ENCODE results near the gene PLIN4. TPM values are rescaled to one million over a fixed set of nuclear protein-coding genes. Genes with fewer than 3 reads are reported as not detected.

Gene PLIN4
- total and polyA plus RNA-seq, 2 donors (not counting 3 experiments of a cell fraction or from before 2014, with no cell fraction given) = 0.01 TPM; not detected in 1

GRCh38 chr19:4454747-4455718 is 63.3 kb downstream of the PLIN4 start:
- FAIRE-seq (no peak), DNase-seq (ENCODE audit: low read depth, low spot score) (no peak)
- no peaks in the 10 kb centered on the region for H3K9me3 ChIP-seq (replicated peaks; ENCODE audit: control insufficient read depth, insufficient read depth, low read length)
- H4K20me1 ChIP-seq (replicated peaks; ENCODE audit: control insufficient read depth, extremely low read depth, insufficient read depth, low read length) = no peaks in the 10 kb centered on the region
- H2AFZ ChIP-seq (ENCODE audit: low read depth, low read length) = no peak overlapping the region
- H3K9ac ChIP-seq (replicated peaks; ENCODE audit: extremely low read depth, insufficient read depth, low read length) = no peak overlapping the region
- no TSS peak for BruUV-seq (replicated peaks)
- dilution Hi-C loops (cut with MboI; ENCODE audit: extremely low pct_ligation_motif_present, low sequenced_read_pairs) (no loop called here), intact Hi-C loops (cut with micrococcal nuclease) (no loop called here)
- no peaks in the 10 kb centered on the region for H3K27me3 ChIP-seq (ENCODE audit: control insufficient read depth in 2 of 2, insufficient read depth in 2 of 2, low read length in 2 of 2)
- CTCF ChIA-PET = interaction anchor here (0.5 to 1.8 kb wide), 4 partner anchors 19 to 976 kb away, joined by 3 to 5 read pairs (median 4); no protein-coding TSS in a partner anchor
- peaks cover 22% of the 10 kb centered on the region for H3K79me2 ChIP-seq (ENCODE audit: control insufficient read depth, insufficient read depth, low read length)
- peaks cover 5 to 19% of the 10 kb centered on the region in 2 experiments for H3K36me3 ChIP-seq (ENCODE audit: control insufficient read depth in 2 of 2, extremely low read depth in 1 of 2, insufficient read depth in 2 of 2, low read length in 2 of 2)
- H3K9me1 ChIP-seq (replicated peaks; ENCODE audit: control insufficient read depth, extremely low read depth, insufficient read depth, low read length) = no peaks in the 10 kb centered on the region
- no peak overlapping the region for H3K27ac ChIP-seq (ENCODE audit: insufficient read depth, low read depth, low read length)
- peaks cover 14% of the 10 kb centered on the region for H3K4me1 ChIP-seq (ENCODE audit: control insufficient read depth, extremely low read depth, insufficient read depth, low read length)
- TF ChIP-seq GATA2 (IDR thresholded peaks at IDR 0.05; ENCODE audit: insufficient read depth, insufficient read length, low read depth, low read length) (no peak), FOS (IDR thresholded peaks at IDR 0.05; ENCODE audit: borderline replicate concordance, insufficient read depth, low read length) (no peak), POLR2A (IDR thresholded peaks at IDR 0.05; ENCODE audit: low read depth, low read length) (no peak), POLR2AphosphoS5 (IDR thresholded peaks at IDR 0.05; ENCODE audit: insufficient read depth, low read depth, low read length) (no peak)
- TF ChIP-seq, protein P1, sequence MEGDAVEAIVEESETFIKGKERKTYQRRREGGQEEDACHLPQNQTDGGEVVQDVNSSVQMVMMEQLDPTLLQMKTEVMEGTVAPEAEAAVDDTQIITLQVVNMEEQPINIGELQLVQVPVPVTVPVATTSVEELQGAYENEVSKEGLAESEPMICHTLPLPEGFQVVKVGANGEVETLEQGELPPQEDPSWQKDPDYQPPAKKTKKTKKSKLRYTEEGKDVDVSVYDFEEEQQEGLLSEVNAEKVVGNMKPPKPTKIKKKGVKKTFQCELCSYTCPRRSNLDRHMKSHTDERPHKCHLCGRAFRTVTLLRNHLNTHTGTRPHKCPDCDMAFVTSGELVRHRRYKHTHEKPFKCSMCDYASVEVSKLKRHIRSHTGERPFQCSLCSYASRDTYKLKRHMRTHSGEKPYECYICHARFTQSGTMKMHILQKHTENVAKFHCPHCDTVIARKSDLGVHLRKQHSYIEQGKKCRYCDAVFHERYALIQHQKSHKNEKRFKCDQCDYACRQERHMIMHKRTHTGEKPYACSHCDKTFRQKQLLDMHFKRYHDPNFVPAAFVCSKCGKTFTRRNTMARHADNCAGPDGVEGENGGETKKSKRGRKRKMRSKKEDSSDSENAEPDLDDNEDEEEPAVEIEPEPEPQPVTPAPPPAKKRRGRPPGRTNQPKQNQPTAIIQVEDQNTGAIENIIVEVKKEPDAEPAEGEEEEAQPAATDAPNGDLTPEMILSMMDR (IDR thresholded peaks at IDR 0.05; ENCODE audit: extremely low read depth in 1 of 2, insufficient read depth in 1 of 2, low read depth in 1 of 2, low read length in 2 of 2) = no peak
- TF ChIP-seq, protein P2, sequence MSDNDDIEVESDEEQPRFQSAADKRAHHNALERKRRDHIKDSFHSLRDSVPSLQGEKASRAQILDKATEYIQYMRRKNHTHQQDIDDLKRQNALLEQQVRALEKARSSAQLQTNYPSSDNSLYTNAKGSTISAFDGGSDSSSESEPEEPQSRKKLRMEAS (IDR thresholded peaks at IDR 0.05; ENCODE audit: insufficient read depth, insufficient read length) = no peak
- no peak overlapping the region for H3K4me3 ChIP-seq (replicated peaks in 1 of 3; ENCODE audit: insufficient read depth in 1 of 3, low read depth in 1 of 3, low read length in 3 of 3)
- POLR2A ChIA-PET = no interaction called here
- no peak overlapping the region for H3K4me2 ChIP-seq (ENCODE audit: insufficient read depth, low read length)
